Upper lobe of right lung (tissue), 1 donor: ENCODE results near the gene POFUT2. TPM values are rescaled to one million over a fixed set of nuclear protein-coding genes. Genes with fewer than 3 reads are reported as not detected.
A peak's percentile ranks its signal among the peaks of the same experiment; 100 is the strongest.

ENCODE experiments used
- ATAC-seq: fragments of 200-7000 bp; cut with Tn5 transposase; one replicate; pipeline ENCODE4 v1.9.1; 2020; ENCODE audit warnings: mild to moderate bottlenecking, moderate library complexity
- DNase-seq: peaks from one replicate; pipeline ENCODE4 v3.0.0-alpha.2; 2020
- H3K27ac ChIP-seq: fragments of 200-600 bp; one replicate; pipeline ENCODE4 v1.8.0; 2022
- H3K27me3 ChIP-seq: fragments of 200-600 bp; one replicate; pipeline ENCODE4 v1.8.0; 2022; ENCODE audit warnings: mild to moderate bottlenecking
- H3K36me3 ChIP-seq: fragments of 200-600 bp; one replicate; pipeline ENCODE4 v1.8.0; 2022
- H3K4me1 ChIP-seq: fragments of 200-600 bp; one replicate; pipeline ENCODE4 v1.8.0; 2022
- H3K4me3 ChIP-seq: fragments of 200-600 bp; one replicate; pipeline ENCODE4 v1.8.0; 2022; ENCODE audit warnings: mild to moderate bottlenecking
- H3K9me3 ChIP-seq: fragments of 200-600 bp; one replicate; pipeline ENCODE4 v1.8.0; 2022
- intact Hi-C: fragments of 100-400 bp; cut with DNase I; formaldehyde crosslinking; loops from one replicate; pipeline ENCODE4 v1.11.0; 2022
- total RNA-seq: library from RNA; stranded (reverse); fragmentation: NEBNext Ultra II Directional; extraction: Animal tissue kit (Norgen Biotek cat#: 25700); gene quantifications from one replicate; pipeline ENCODE4 v1.2.1, GENCODE V29; 2021
- TF ChIP-seq, protein P1 (sequence below): fragments of 200-600 bp; IDR thresholded peaks from one replicate; pipeline ENCODE4 v1.8.0; 2022; ENCODE audit warnings: antibody characterized with exemption
- donor health status: DM: no; HTN: yes; CAD: no; lungs with severe emphysema.

Gene POFUT2
- total RNA-seq, 1 donor from 2014 or later, result 29.0 TPM

DNA sequence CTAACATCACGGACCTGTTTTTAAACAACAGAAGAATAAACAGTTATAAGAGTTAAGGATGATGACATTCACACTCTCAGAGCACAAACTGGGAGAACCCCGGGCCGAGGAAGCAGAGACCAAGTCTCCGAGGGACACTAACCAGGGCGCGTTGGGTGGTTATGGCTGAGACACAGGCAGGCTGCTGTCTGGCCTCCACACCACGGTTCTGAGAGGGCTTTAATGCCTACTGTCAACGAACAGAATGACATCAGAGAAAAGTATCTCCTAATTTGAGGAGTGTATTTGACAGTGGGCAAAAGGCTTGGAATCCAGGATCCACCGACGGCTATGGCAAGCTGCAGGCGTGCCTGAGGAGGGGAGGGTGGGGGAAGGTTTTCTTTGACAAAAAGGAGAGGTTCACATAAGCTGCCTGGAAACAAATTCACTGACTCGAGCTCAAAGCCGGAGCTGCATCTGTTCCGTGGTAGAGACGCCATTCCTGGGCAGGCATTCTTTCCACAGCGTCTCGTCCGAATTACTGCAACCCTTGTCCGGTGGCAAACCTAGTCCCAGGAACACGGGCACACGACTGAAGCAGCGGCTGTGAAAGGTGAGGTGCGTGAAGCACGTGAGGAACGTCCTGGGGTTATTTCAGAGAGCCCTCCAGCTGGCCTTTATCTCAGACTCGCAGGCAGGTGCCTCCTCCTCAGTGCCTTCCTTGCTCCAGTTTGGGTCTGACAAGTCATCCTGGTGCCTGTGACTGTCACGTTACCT is 9.4 kb downstream of the POFUT2 start:
- DNase-seq (no peak), ATAC-seq (no peak)
- no peaks in the 10 kb centered on the region for H3K9me3 ChIP-seq
- no peak overlapping the region for H3K4me3 ChIP-seq
- intact Hi-C loops, result no loop called here
- no peaks in the 10 kb centered on the region for H3K27me3 ChIP-seq
- H3K36me3 ChIP-seq, result peaks cover 88% of the 10 kb centered on the region
- no peaks in the 10 kb centered on the region for H3K4me1 ChIP-seq
- TF ChIP-seq, protein P1, sequence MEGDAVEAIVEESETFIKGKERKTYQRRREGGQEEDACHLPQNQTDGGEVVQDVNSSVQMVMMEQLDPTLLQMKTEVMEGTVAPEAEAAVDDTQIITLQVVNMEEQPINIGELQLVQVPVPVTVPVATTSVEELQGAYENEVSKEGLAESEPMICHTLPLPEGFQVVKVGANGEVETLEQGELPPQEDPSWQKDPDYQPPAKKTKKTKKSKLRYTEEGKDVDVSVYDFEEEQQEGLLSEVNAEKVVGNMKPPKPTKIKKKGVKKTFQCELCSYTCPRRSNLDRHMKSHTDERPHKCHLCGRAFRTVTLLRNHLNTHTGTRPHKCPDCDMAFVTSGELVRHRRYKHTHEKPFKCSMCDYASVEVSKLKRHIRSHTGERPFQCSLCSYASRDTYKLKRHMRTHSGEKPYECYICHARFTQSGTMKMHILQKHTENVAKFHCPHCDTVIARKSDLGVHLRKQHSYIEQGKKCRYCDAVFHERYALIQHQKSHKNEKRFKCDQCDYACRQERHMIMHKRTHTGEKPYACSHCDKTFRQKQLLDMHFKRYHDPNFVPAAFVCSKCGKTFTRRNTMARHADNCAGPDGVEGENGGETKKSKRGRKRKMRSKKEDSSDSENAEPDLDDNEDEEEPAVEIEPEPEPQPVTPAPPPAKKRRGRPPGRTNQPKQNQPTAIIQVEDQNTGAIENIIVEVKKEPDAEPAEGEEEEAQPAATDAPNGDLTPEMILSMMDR, result no peak
- H3K27ac ChIP-seq, result no peak overlapping the region

DNA sequence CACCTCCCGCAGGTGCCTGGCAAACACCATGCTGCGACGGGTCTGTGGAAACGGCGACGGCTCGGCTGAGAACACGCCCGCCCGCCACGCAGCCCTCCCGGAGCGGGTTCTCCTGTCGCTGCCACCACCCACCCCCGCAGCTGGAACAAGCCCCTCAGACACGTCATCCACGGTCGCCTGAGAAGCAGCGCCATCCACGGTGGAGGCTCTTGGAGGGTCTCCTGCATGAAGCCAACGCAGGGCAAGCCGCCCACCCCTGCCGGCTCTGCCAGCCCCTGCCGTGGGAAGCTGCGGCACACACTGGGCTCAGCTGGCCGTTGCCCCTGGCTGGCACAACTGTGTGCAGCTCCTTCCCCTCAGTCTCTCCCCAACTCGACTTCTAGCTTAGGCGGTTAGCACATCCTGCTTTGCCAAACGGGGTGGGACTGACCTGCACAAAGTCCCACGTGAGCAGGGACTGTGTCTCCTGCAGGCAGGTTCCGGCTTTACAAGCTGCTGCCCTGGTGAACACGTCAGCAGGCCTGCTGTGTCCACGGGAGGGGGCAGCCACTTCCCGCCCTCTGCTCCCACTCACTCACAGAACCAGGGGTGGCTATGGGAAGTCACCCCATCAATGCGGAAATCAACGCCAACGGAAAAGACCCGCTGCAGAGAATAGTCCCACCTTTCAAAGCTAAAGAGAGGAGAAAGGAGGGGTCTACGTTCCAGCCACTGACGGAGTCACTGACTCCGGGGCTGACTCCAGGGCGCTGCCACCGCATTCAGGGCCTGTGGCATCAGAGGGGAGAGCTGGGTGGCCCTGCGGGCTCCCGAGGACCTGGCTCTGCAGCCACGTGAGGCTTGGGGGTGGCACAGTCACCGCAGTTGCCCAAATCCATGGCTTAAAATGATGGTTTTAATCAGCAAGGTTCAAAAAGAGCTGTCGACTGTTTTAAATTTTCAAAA is 10.3 kb downstream of the POFUT2 start:
- H3K27me3 ChIP-seq, result no peaks in the 10 kb centered on the region
- H3K27ac ChIP-seq, result no peak overlapping the region
- TF ChIP-seq, protein P1, result no peak
- no peaks in the 10 kb centered on the region for H3K9me3 ChIP-seq
- intact Hi-C loops, result no loop called here
- DNase-seq, result no peak
- peak; percentile 20 for ATAC-seq
- peaks cover 83% of the 10 kb centered on the region for H3K36me3 ChIP-seq
- no peak overlapping the region for H3K4me3 ChIP-seq
- no peaks in the 10 kb centered on the region for H3K4me1 ChIP-seq

DNA sequence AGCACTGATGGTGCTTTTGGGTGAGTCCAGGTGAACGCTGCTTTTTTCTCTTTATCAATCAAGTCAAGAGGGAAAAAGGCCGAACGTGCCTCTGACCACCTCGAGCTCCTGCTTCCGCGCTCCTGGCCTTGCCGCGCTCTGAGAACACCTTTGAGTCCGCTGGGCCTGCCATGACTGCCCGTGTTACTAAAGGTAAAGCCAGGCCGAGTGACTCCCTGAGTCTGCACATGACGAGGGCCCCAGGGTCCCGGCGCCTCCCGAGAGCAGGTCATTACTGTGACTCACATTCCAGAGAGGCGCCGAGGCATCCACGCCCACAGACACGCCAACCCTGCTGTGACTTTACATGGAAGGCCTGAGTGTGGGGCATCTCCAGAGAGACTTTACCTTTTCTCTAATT is 11.1 kb downstream of the POFUT2 start:
- Histone ChIP-seq H3K4me3 (no peak overlapping the region), H3K27ac (no peak overlapping the region), H3K36me3 (peaks cover 75% of the 10 kb centered on the region), H3K27me3 (no peaks in the 10 kb centered on the region), H3K9me3 (no peaks in the 10 kb centered on the region), H3K4me1 (no peaks in the 10 kb centered on the region)
- ATAC-seq (no peak), DNase-seq (no peak)
- TF ChIP-seq, protein P1, result no peak
- intact Hi-C loops, result no loop called here

DNA sequence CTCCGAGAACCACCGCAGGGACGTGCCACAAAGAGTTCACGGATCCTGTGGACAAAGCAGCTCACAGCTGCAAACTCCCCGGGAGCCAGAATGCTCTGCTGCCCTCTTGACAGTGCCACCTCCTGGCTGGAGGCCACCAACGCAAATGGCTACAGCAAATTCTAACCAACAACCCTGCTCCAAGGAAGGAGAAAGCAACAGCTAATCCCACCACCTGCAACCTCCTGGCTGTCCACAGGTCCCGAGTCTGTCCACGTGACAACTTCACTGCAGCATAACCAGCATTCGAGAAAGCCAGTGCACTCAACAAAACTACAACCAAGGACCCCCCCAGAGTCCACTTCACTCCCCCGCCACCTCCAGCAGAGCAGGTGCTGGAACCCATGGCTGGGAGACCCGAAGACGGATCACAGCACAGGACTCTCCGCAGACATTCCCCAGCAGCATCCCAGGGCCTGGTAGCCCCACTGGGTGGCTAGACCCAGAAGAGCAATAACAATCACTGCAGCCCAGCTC is 17.3 kb downstream of the POFUT2 start:
- DNase-seq, result no peak
- Histone ChIP-seq H3K36me3 (peaks cover 64% of the 10 kb centered on the region), H3K27ac (no peak overlapping the region), H3K9me3 (no peaks in the 10 kb centered on the region), H3K4me1 (no peaks in the 10 kb centered on the region), H3K4me3 (no peak overlapping the region), H3K27me3 (no peaks in the 10 kb centered on the region)
- ATAC-seq, result no peak
- TF ChIP-seq, protein P1, result peak; percentile 7
- intact Hi-C loops, result no loop called here

- ATAC-seq, result no peak
- intact Hi-C loops, result loop anchor here (5.0 kb wide), 1 partner anchor 63 kb away; no protein-coding TSS in a partner anchor
- no peaks in the 10 kb centered on the region for H3K27me3 ChIP-seq
- no peaks in the 10 kb centered on the region for H3K9me3 ChIP-seq
- no peaks in the 10 kb centered on the region for H3K4me1 ChIP-seq
- no peak overlapping the region for H3K4me3 ChIP-seq
- H3K36me3 ChIP-seq, result peaks cover 64% of the 10 kb centered on the region
- DNase-seq, result no peak
- TF ChIP-seq, protein P1, result no peak
- no peak overlapping the region for H3K27ac ChIP-seq
These were observed 17.8 kb downstream of the POFUT2 start for GRCh38 chr21:45269861-45270260.
